SK-N-MC (cell line): ENCODE measurements around the gene ZNF335.

ENCODE experiments used
- DNase-seq: peaks from one replicate; pipeline ENCODE4 v3.0.0-alpha.2; 2011; ENCODE audit warnings: low read depth, low spot score
- H3K27ac ChIP-seq: fragments of 200-600 bp; sonication (generic); 2 replicates; pipeline ENCODE4 v1.5.1; 2016; ENCODE audit warnings: mixed run types
- H3K36me3 ChIP-seq: fragments of 200-600 bp; sonication (generic); 2 replicates; pipeline ENCODE4 v1.6.1; 2017; ENCODE audit warnings: antibody characterized with exemption, low read length, mixed read lengths; ENCODE audit not compliant: insufficient read depth
- H3K4me3 ChIP-seq: fragments of 200-600 bp; sonication (generic); 2 replicates; pipeline ENCODE4 v1.5.1; 2016
- H3K9ac ChIP-seq: fragments of 200-600 bp; sonication (generic); 2 replicates; pipeline ENCODE4 v1.8.0; 2017; ENCODE audit warnings: mixed run types, mixed read lengths; ENCODE audit not compliant: insufficient read length
- H3K9me3 ChIP-seq: fragments of 200-600 bp; sonication (generic); 2 replicates; pipeline ENCODE4 v1.6.1; 2017; ENCODE audit warnings: low read depth, mild to moderate bottlenecking, antibody characterized with exemption, low read length, moderate library complexity, mixed read lengths
- EZH2 ChIP-seq: fragments of 200-600 bp; sonication (generic); IDR thresholded peaks from one replicate; pipeline ENCODE4 v1.6.1; 2017; ENCODE audit warnings: antibody characterized with exemption
- FOXP2 ChIP-seq: optimal IDR thresholded peaks from 2 replicates; pipeline ENCODE3; 2011; ENCODE audit warnings: mild to moderate bottlenecking, moderate library complexity; ENCODE audit not compliant: insufficient read depth; ENCODE audit errors: extremely low read length, control extremely low read depth
- POLR2AphosphoS5 ChIP-seq: IDR thresholded peaks from 2 replicates; pipeline ENCODE4 v1.6.1; 2012; ENCODE audit warnings: mild to moderate bottlenecking, low read depth, low read length, borderline replicate concordance

Gene ZNF335

GRCh38 chr20:45917790-45918141 lies 54.2 kb downstream of the ZNF335 start:
- Histone ChIP-seq H3K9ac (no peak overlapping the region), H3K27ac (no peak overlapping the region), H3K9me3 (no peaks in the 10 kb centered on the region), H3K4me3 (no peak overlapping the region), H3K36me3 (no peaks in the 10 kb centered on the region)
- no peak for TF ChIP-seq FOXP2
- TF ChIP-seq POLR2AphosphoS5, result no peak
- TF ChIP-seq EZH2, result no peak
- DNase-seq, result no peak

- no peak overlapping the region for H3K9ac ChIP-seq
These were observed 58.9 kb downstream of the ZNF335 start for GRCh38 chr20:45913116-45913515.

DNA sequence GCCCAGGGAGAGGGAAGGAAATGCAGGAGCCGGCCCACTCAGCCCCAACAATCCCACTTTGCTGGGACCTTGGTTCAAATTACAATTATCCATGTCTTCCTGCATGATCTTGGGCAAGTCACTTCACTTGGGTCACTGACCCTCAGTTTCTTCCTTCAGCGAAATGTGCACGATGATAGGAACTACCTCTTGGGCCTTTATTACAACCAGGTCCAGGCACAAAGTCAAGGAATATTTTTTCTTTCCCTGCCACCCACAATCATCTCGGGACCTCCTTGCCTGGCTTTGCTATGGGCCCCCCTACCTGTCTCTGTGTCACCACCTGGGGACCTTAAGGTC lies 59.7 kb downstream of the ZNF335 start:
- TF ChIP-seq FOXP2 (no peak), POLR2AphosphoS5 (no peak), EZH2 (no peak)
- DNase-seq, result no peak
- Histone ChIP-seq H3K9ac (peak overlapping the region; percentile 86), H3K27ac (no peak overlapping the region), H3K36me3 (peaks cover 15% of the 10 kb centered on the region; the same call in 1 of the 2 replicates), H3K4me3 (peak overlapping the region; percentile 98), H3K9me3 (no peaks in the 10 kb centered on the region)

More at GRCh38 chr20:45913116-45913515, 58.9 kb downstream of the ZNF335 start:
- TF ChIP-seq FOXP2 (no peak), POLR2AphosphoS5 (no peak), EZH2 (no peak)
- DNase-seq, result no peak
- H3K9me3 ChIP-seq, result no peaks in the 10 kb centered on the region
- H3K4me3 ChIP-seq, result no peak overlapping the region
- H3K36me3 ChIP-seq, result peaks cover 11% of the 10 kb centered on the region; the same call in 1 of the 2 replicates
- no peak overlapping the region for H3K27ac ChIP-seq

DNA sequence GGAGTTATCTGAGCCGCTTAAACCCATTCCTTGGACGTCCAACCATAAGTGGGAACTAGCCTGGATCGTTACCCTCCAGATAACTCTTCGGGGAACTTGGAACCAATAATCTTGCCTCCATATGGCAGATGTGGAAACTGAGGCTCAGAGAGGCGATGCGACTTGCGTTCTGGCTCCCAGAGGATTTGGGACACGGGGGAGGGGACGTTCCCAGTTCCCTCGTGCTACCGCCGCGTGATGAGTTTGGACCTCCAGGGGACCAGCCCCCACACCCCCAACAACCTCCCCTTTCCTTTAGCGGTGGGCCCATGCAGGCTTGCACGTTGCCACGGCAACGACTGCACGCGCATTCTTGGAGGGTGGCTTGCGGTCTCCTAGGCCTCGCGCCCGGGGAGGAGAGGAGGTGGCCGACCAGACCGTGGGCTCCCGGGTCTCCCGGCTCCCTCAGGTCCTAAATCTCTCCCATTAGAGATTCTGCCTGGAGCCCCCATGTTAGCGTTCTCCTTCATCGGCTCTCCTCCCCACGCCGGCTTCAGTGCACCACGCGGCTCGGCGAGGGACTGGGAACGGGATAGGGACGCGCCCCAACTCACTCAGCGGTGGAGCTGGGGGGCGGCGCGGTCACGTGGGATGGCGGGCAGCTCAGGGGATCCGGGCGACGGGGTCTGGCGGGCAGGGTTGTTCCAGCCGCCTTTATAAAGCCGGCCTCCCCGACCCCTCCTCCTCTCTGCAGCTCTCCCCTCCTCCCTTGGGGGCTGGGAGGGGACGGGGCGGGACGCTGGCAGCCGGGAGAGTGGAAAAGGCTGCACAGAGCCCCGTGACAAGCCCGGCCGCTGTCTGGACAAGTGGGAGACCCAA lies 60.3 kb downstream of the ZNF335 start, which contains the start of gene PLTP:
TSS of gene PLTP (minus strand) at position 670 of the 858 bp plus-strand sequence. CDS start 703 bp downstream, outside the sequence.
- Histone ChIP-seq H3K9ac (peak within 1 kb of the TSS; percentile 86), H3K27ac (peak within 1 kb of the TSS; percentile 66; the same call in 1 of the 2 replicates), H3K9me3 (no peaks in the 10 kb centered on the region), H3K4me3 (peak within 1 kb of the TSS; percentile 98), H3K36me3 (peaks cover 15% of the 10 kb centered on the region; the same call in 1 of the 2 replicates)
- TF ChIP-seq POLR2AphosphoS5 (peak; percentile 93), EZH2 (no peak), FOXP2 (no peak)
- no peak for DNase-seq

- Histone ChIP-seq H3K9ac (peak overlapping the region; percentile 86), H3K27ac (peak overlapping the region; percentile 66; the same call in 1 of the 2 replicates), H3K36me3 (peaks cover 21% of the 10 kb centered on the region; the same call in 1 of the 2 replicates), H3K9me3 (no peaks in the 10 kb centered on the region), H3K4me3 (peak overlapping the region; percentile 98)
- TF ChIP-seq EZH2 (no peak), POLR2AphosphoS5 (peak; percentile 83)
- DNase-seq, result peak; percentile 99
These were observed 61.1 kb downstream of the ZNF335 start for GRCh38 chr20:45910670-45911485.

DNA sequence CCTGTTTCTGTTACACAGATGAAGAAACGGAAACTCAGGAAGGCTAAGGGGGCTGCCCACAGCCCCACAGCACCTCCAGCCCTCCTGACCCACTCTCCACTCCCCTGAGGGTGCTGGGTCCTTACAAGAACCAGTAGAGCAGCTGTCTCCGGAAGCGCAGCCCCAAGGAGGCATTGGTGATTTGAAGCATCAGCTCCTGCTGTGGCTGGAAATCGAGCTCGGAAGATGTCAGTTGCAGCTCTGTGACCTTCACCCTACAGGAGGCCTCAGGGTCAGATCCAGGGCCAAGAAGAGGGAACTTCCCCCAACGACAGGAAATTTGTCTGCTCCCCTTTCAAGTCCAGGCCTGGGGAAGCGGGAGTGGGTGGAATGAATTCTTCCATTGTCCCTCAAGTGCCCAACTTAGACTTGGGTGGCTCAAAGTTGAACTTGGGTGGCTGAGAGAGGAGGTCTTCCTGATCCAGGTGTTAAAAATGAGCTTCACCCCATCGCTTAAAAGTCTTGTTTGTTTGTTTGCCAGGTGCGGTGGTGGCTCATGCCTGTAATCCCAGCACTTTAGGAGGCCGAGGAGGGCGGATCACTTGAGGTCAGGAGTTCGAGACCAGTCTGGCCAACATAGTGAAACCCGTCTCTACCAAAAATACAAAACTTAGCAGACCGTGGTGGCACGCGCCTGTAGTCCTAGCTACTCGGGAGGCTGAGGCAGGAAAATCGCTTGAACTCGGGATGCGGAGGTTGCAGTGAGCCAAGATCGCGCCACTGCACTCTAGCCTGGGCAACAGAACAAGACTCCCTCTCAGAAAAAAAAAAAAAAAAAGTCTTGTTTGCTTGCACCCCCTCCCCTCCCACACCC lies 62.0 kb downstream of the ZNF335 start:
- H3K27ac ChIP-seq, result no peak overlapping the region

DNA sequence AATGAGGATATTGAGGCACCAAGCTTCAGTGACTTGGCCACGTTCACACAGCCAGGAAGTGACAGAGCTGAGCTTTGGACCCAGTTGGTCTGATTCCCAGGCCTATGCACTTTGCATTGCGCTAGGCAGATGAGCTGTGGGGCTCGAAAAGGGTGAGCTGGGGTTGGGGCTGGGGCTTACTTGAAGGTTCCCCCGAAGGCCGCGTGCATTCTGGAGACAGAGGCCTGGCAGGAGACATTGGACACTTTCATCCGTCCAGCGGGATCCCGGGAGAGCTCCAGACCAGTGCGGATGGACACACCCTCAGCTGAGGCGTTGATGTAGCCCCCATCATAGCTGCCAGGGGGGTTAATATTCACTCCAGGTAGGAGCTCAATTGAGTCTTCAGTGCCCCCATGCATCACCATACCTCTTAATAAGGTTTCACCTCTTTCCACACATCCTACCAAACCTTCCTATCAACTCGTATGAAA lies 62.6 kb downstream of the ZNF335 start:
- TF ChIP-seq EZH2 (no peak), FOXP2 (no peak), POLR2AphosphoS5 (no peak)
- Histone ChIP-seq H3K36me3 (peaks cover 33% of the 10 kb centered on the region; the same call in 1 of the 2 replicates), H3K4me3 (no peak overlapping the region), H3K27ac (no peak overlapping the region), H3K9ac (no peak overlapping the region), H3K9me3 (no peaks in the 10 kb centered on the region)
- no peak for DNase-seq

More for the DNA sequence above, 62.0 kb downstream of the ZNF335 start:
- Histone ChIP-seq H3K4me3 (no peak overlapping the region), H3K9me3 (no peaks in the 10 kb centered on the region), H3K9ac (no peak overlapping the region), H3K36me3 (peaks cover 27% of the 10 kb centered on the region; the same call in 1 of the 2 replicates)
- DNase-seq, result no peak
- no peak for TF ChIP-seq EZH2
- TF ChIP-seq POLR2AphosphoS5, result no peak
- TF ChIP-seq FOXP2, result no peak
